ENCODE data around the gene ZNF273.
"Not testable (repeated sequence)": the region's sequence is repeated elsewhere in the genome, so short reads cannot be mapped to it uniquely, and the experiment has no call there.

The ZNF273 gene

DNA sequence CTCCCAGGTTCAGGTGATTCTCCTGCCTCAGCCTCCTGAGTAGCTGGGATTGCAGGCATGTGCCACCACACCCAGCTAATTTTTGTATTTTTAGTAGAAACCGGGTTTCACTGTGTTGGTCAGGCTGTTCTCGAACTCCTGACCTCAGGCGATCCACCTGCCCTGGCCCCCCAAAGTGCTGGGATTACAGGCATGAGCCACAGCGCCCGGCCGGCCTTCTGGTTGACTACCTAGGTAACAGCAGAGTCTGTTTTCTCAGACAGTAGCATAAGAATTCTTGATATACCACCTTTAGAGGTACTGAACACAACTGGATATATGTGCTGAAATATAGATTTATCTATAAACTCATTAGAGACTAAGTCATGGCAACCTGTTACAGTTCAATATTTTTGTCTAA lies 36.9 kb downstream of the ZNF273 start:
- DNase-seq (ENCODE audit: insufficient read length, low spot score); FAIRE-seq: not testable (repeated sequence)

DNA sequence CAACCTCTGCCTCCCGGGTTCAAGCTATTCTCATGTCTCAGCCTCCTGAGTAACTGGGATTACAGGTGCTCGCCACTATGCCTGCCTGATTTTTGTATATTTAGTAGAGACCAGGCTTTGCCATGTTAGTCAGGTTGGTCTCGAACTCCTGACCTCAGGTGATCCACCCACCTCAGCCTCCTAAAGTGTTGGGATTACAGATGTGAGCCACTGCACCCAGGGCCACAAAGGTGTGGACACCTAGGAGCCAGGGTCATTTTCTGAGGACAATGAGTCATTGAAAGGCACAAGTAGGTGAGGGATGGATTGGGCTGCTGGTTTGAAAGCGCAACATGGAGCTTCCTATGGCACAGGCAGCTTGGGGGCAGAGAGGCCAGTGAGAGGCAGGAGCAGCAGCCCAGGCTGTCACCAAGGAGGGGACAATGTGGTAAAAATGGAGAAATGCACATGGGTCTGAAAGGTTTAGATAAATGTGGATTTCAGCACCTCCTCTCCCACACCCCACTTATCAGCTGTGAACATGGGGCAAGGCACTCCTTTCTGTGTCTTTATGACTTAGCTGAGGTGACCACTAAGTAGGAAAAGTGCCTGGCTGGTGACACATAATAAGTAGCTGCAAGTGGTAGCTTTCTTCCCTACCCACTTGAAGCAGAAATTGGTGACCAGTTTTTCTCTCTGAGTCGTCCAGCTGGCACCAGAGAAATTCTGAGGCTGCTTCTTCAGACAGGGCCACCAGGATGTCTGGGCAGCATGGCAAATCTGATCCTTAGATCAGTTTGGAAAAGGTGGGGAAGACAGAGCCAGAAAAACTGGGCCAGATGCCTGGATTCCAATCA lies 41.8 kb downstream of the ZNF273 start:
- not testable (repeated sequence) for DNase-seq (ENCODE audit: insufficient read length, low spot score)

DNA sequence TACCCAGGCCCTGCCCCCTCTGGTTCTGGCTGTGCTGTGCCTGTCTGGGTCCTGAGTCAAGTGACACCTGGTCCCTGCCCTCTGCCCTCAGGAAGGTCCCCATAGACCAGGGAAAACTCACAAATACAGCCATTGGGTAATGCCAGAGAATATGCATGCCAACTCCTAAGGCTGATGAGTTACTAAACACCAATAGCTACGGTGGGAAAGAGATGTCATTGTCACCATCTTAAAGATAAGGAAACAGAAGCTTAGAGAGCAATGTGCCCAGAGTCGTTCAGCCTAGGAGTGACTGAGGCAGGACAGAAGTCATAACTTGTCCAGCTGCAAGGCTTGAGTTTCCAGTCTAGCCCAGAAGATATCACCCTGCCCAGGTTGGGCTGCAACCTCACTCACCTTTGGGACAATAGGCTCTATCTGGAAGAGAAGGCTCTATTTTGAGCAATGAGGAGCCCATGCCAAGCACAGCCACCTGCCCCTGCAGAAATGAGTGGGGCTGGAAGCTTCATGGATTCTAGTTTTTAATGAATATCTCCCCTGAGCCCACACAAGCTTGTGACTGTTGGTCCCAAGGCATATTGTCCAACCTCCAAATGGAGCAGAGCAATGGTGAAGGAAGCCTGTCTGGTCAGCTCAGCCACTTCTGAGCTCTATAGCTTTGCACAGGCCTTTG lies 42.6 kb downstream of the ZNF273 start:
- FAIRE-seq (no peak), DNase-seq (ENCODE audit: insufficient read length, low spot score) (no peak)

More for the DNA sequence above, 41.8 kb downstream of the ZNF273 start:
- FAIRE-seq, result not testable (repeated sequence)

DNA sequence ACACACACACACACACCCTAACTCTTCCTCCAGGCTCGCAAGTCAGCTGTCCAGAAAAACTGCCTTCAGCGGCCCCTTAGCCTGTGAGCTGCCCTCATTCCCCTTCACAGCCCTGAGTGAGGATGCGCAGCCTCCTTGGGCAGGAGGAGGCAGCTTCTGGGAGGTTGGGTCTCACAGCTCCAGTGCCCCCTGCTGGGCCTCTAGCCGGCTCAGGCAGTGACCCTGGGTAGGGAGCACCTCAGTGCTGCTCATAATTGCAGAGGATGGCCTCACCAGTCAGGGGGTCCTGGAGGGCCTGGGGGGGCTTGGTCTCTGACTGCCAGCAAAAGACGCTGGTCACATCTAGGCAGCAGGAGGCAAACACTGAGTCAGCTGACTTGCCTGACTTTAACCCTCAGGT lies 43.7 kb downstream of the ZNF273 start:
- no peak for DNase-seq (ENCODE audit: insufficient read length, low spot score)
- FAIRE-seq, result no peak

DNA sequence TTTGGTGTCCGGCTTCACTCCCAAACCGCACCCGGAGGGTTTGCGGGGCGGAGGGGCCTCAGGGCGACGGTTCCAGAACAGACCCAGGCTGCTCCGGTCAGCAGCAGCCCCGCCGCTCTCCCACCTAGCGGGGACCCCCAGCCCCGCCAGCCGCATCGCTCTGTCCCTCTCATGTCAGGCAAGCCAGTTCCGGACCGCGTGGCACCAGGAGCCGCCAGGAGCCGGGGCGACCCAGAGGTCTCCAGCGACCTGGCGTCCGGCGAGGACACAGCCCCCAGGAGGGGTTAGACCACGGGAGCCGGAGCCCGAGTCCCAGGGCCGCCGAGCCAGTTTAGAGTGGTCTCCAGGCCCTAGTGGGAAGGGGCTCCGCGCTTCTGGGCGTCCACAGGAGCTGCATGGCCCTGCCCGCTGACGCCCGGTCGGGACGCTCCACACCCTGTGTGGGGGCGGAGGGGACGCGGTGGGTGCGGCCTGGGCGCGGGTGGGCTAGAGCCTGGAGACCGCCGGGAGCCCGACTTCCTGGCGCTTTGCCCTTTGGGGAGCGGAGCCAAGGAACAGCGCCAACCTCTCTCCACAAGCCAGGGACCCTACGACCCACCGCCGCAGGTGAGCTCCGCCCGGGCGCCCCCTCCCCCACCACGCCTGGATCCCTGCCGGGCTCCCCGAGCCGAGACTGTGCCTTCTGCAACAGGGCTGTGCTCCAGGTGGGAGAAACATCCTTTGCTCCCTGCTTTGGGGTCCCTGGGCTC lies 44.4 kb downstream of the ZNF273 start:
- FAIRE-seq, result no peak
- no peak for DNase-seq (ENCODE audit: insufficient read length, low spot score)

DNA sequence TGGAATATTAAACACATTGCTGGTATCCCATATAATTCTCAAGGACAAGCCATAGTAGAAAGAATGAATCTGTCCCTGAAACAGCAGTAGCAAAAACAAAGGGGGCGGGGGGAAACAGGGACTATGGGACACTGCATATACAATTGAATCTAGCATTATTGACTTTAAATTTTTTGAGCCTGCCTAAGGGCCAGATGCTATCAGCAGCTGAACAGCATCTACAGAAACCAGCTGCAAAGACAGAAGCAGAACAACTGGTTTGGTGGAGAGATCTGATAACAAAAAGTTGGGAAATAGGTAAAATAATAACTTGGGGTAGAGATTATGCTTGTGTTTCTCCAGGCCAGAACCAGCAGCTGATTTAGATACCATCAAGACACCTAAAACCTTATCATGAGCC lies 45.7 kb downstream of the ZNF273 start:
- not testable (repeated sequence) for FAIRE-seq

DNA sequence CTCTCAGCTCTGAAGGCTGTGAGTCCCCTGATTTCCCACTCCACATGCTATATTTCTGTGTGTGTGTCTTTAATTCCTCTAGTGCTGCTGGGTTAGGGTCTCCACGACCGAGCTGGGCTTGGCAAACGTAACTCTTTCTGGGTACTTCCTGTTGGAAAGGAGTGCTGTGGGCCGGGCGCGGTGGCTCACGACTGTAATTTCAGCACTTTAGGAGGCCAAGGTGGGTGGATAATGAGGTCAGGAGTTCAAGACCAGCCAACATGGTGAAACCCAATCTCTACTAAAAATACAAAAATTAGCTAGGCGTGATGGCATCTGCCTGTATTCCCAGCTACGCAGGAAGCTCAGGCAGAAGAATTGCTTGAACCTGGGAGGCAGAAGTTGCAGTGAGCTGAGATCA lies 47.6 kb downstream of the ZNF273 start:
- DNase-seq (ENCODE audit: insufficient read length, low spot score); FAIRE-seq: not testable (repeated sequence)

More for the DNA sequence above, 45.7 kb downstream of the ZNF273 start:
- DNase-seq (ENCODE audit: insufficient read length, low spot score), result not testable (repeated sequence)

DNA sequence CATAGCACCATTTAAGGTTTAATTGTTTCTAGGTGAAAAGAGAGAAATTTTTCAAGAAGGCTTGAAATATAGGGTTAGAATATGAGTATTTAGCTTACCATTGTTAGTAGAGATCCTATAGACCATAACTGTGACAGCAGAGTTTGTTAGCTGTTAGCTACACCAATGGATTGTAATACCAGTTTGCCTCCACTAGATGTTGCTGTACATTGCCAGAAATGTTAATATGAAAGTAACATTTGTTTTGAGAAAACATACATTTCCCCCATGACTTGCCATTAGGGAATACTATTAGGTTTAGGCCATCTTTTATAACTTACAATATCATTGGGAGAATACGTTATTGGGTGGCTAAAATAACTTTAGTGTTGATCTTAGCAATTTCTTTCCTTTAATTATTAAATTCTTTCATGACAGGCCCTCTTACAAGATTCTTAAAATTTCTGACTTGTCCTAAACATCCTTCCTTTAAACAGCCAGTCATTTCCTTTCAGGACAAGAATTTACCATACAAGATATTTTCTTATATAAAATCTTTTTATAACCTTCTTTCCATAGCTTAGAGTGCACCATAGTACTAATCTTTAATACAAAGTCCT lies 48.3 kb downstream of the ZNF273 start:
- no peak for FAIRE-seq

DNA sequence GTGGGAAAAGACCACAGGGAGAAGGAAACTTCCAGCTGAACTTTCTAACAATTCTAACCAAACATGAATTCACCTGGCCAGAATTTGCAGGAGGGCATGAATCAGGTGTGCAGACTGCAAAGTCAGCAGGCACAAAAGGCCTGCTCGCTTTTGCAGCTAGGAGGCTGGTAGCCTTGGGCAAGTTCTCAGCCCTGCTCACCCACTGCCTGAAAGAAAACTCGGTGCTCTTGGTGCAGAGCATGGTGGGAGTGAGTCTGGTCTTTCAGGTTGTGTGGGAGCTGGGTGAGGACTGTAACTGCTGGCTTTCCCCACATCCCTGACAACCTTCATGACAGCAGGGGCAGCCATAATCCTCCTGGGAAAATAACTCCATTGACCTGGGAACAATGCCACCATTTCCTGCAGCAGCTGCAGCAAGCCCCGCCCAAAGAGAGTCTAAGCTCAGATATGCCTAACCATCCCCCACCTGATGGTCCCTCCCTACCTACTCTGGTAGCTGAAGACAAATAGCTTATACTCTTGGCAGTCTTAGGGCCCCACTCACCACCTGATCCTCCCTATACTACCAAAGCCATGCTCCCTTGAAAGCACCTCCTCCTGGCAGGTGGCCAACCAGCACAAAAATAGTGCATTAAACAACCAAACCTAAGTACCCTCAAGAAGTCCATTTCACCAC lies 56.1 kb downstream of the ZNF273 start:
- FAIRE-seq (no peak), DNase-seq (ENCODE audit: insufficient read length, low spot score) (no peak)

More for the DNA sequence above, 48.3 kb downstream of the ZNF273 start:
- DNase-seq (ENCODE audit: insufficient read length, low spot score), result peak; percentile 16

DNA sequence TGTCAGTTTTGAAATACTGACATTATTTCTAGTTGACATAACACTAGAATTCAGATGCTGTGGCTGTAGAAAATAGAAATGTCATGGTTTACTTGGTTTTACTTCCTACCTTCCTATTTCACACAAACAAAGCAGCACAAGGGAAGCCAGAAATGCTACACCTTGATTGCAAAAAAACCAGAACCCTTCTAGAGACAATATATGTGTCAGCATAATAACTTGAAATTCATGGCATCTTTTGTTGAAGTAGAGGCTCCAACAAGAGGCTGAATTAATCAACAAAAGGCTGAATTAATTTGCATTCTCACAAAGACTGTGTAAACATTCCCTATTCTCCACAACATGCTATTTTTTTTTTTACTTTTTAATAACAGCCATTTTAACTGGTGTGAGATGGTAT lies 62.5 kb downstream of the ZNF273 start:
- no peak for DNase-seq (ENCODE audit: insufficient read length, low spot score)
- FAIRE-seq, result no peak

DNA sequence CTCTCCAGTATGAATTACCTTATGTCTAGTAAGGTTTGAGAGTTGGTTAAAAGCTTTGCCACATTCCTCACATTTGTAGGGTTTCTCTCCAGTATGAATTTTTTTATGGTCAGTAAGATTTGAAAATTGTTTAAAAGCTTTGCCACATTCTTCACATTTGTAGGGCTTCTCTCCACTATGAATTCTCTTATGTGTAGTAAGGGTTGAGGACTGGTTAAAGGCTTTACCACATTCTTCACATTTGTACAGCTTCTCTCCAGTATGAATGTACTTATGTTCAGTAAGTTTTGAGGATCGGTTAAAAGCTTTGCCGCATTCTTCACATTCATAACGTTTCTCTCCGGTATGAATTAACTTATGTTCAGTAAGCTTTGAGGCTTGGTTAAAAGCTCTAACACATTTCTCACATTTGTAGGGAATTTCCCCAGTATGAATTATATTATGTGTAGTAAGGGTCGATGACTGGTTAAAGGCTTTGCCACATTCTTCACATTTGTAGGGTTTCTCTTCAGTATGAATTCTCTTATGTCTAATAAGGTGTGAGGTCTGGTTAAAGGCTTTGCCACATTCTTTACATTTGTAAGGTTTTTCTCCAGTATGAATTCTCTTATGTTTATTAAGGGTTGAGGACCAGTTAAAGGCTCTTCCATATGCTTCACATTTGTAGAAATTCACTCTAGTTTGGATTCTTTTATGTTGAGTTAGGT lies 75.6 kb downstream of the ZNF273 start:
- DNase-seq (ENCODE audit: insufficient read length, low spot score) (no peak), FAIRE-seq (no peak)
